ENCODE measurements around the gene SULT2B1.

SULT2B1 gene

DNA sequence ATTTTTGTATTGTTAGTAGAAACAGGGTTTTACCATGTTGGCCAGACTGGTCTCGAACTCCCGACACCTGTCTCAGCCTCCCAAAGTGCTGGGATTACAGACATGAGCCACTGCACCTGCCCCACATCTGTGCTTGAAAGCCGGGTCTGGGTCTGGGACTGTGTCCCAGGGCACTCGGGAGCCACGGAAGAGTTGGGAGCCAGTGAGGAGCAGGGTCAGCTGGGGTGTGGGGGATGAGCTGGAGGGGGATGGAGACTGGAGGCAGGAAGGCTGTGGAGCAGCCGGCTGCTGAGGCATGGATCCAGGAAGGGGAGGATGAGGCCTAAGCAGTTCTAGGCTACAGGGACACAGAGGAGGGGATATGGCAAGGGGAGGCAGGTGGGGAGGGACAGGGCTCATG is 43.9 kb downstream of the SULT2B1 start:
- Histone ChIP-seq H2BK120ac (ENCODE audit: low read depth, low read length) (no peak overlapping the region), H2BK15ac (ENCODE audit: low read depth, poor library complexity, severe bottlenecking) (no peak overlapping the region), H2AK5ac (ENCODE audit: low read length, severe bottlenecking) (no peak overlapping the region), H3K14ac (ENCODE audit: low read length in 2 of 2) (no peak overlapping the region), H3K18ac (ENCODE audit: low read depth in 1 of 2, low read length in 2 of 2) (no peak overlapping the region), H3K4me3 (ENCODE audit: insufficient read depth in 1 of 2, low read depth in 1 of 2, low read length in 2 of 2) (no peak overlapping the region), H4K91ac (ENCODE audit: low read length) (no peak overlapping the region), H2BK12ac (ENCODE audit: low read length in 2 of 2) (no peak overlapping the region), H3K79me1 (replicated peaks; ENCODE audit: low read length, poor library complexity, severe bottlenecking) (no peaks in the 10 kb centered on the region), H2AFZ (ENCODE audit: low read depth, low read length) (no peak overlapping the region), H3K36me3 (ENCODE audit: control insufficient read depth in 1 of 2, insufficient read depth in 2 of 2, low read depth in 1 of 2, low read length in 2 of 2) (no peaks in the 10 kb centered on the region), H3K4ac (ENCODE audit: low read depth in 1 of 2, low read length in 2 of 2) (no peak overlapping the region), H3K4me2 (ENCODE audit: low read length, poor library complexity, severe bottlenecking) (no peak overlapping the region), H3K9ac (ENCODE audit: low read length) (no peak overlapping the region), H3K27ac (ENCODE audit: low read length, poor library complexity, severe bottlenecking) (no peak overlapping the region), H4K8ac (ENCODE audit: low read length) (no peak overlapping the region), H3K23ac (ENCODE audit: low read length in 2 of 2) (no peak overlapping the region), H3K27me3 (ENCODE audit: control insufficient read depth in 1 of 2, insufficient read depth in 1 of 2, low read length in 2 of 2) (peaks cover 6 to 15% of the 10 kb centered on the region in 2 experiments), H2BK5ac (ENCODE audit: low read depth, low read length, poor library complexity, severe bottlenecking) (no peak overlapping the region), H3K9me3 (ENCODE audit: control insufficient read depth, low read length) (no peaks in the 10 kb centered on the region), H3K4me1 (ENCODE audit: control insufficient read depth, insufficient read depth, low read depth, low read length) (peaks cover 6% of the 10 kb centered on the region)
- DNase-seq, result no peak
- WGBS, result 83% methylated on average over 6 of the region's 6 CpGs

DNA sequence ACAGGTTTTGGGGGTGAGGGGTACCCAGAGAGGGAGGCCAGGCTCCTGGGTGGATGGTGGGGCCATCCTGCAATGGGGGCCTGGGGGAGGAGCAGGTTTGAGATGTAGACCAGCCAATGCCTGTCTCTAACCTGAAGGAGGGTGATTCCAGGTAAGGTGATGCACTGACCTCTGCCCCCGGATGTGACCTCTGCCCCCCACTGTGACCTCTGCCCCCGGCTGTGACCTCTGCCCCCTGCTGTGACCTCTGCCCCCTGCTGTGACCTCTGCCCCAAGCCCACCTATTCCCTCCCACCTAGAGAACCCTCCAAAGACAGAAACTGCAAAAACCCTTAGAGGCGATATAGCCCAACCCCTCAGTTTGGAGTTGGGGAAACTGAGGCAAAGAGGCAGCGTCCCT is 44.3 kb downstream of the SULT2B1 start:
- Histone ChIP-seq H2BK12ac (ENCODE audit: low read length in 2 of 2) (no peak overlapping the region), H4K8ac (ENCODE audit: low read length) (no peak overlapping the region), H3K23ac (ENCODE audit: low read length in 2 of 2) (no peak overlapping the region), H3K27me3 (ENCODE audit: control insufficient read depth in 1 of 2, insufficient read depth in 1 of 2, low read length in 2 of 2) (peaks cover 6 to 17% of the 10 kb centered on the region in 2 experiments), H3K4me3 (ENCODE audit: insufficient read depth in 1 of 2, low read depth in 1 of 2, low read length in 2 of 2) (no peak overlapping the region), H3K36me3 (ENCODE audit: control insufficient read depth in 1 of 2, insufficient read depth in 2 of 2, low read depth in 1 of 2, low read length in 2 of 2) (no peaks in the 10 kb centered on the region), H2BK120ac (ENCODE audit: low read depth, low read length) (no peak overlapping the region), H3K18ac (ENCODE audit: low read depth in 1 of 2, low read length in 2 of 2) (no peak overlapping the region), H4K91ac (ENCODE audit: low read length) (no peak overlapping the region), H3K4ac (ENCODE audit: low read depth in 1 of 2, low read length in 2 of 2) (no peak overlapping the region), H3K4me1 (ENCODE audit: control insufficient read depth, insufficient read depth, low read depth, low read length) (peaks cover 6% of the 10 kb centered on the region), H2AFZ (ENCODE audit: low read depth, low read length) (no peak overlapping the region), H3K9me3 (ENCODE audit: control insufficient read depth, low read length) (no peaks in the 10 kb centered on the region), H2AK5ac (ENCODE audit: low read length, severe bottlenecking) (no peak overlapping the region), H2BK5ac (ENCODE audit: low read depth, low read length, poor library complexity, severe bottlenecking) (no peak overlapping the region), H2BK15ac (ENCODE audit: low read depth, poor library complexity, severe bottlenecking) (no peak overlapping the region), H3K27ac (ENCODE audit: low read length, poor library complexity, severe bottlenecking) (no peak overlapping the region), H3K9ac (ENCODE audit: low read length) (no peak overlapping the region), H3K14ac (ENCODE audit: low read length in 2 of 2) (no peak overlapping the region), H3K79me1 (replicated peaks; ENCODE audit: low read length, poor library complexity, severe bottlenecking) (no peaks in the 10 kb centered on the region), H3K4me2 (ENCODE audit: low read length, poor library complexity, severe bottlenecking) (no peak overlapping the region)
- WGBS, result 98% methylated on average over 2 of the region's 4 CpGs
- DNase-seq, result no peak

DNA sequence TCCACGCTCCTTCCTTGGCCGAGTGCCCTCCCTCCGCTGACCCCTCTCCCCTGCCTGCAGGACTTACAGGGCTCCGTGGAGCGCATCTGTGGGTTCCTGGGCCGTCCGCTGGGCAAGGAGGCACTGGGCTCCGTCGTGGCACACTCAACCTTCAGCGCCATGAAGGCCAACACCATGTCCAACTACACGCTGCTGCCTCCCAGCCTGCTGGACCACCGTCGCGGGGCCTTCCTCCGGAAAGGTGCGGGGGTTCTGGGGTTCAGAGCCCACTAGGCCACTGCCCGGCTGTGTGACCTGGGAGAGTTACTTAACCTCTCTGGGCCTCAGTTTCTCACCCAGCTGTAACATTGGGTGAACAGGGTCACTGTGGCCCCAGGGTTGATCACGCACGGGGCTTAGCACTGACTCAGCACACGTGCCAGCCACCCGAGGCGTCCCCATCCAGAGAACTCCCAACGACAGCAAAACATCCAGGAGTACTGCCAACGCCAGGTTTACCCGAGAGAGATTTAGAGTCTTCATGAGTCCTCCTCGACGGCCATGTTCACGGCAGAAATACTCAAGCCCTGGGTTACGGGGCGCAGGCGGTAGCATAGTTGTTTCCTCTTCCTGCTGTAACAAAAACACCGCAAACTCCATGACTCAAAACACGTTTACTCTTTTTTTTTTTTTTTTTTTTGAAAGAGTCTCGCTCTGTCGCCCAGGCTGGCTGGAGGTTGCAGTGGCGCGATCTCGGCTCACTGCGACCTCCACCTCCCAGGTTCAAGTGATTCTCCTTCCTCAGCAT is 44.9 kb downstream of the SULT2B1 start:
- no peak overlapping the region for H3K14ac ChIP-seq (ENCODE audit: low read length in 2 of 2)
- H2BK120ac ChIP-seq (ENCODE audit: low read depth, low read length), result no peak overlapping the region
- H3K27ac ChIP-seq (ENCODE audit: low read length, poor library complexity, severe bottlenecking), result no peak overlapping the region
- no peak overlapping the region for H4K91ac ChIP-seq (ENCODE audit: low read length)
- no peak overlapping the region for H4K8ac ChIP-seq (ENCODE audit: low read length)
- no peak overlapping the region for H2AK5ac ChIP-seq (ENCODE audit: low read length, severe bottlenecking)
- peaks cover 6 to 17% of the 10 kb centered on the region in 2 experiments for H3K27me3 ChIP-seq (ENCODE audit: control insufficient read depth in 1 of 2, insufficient read depth in 1 of 2, low read length in 2 of 2)
- no peak overlapping the region for H2BK15ac ChIP-seq (ENCODE audit: low read depth, poor library complexity, severe bottlenecking)
- H3K9me3 ChIP-seq (ENCODE audit: control insufficient read depth, low read length), result no peaks in the 10 kb centered on the region
- no peak overlapping the region for H3K4me3 ChIP-seq (ENCODE audit: insufficient read depth in 1 of 2, low read depth in 1 of 2, low read length in 2 of 2)
- H3K79me1 ChIP-seq (replicated peaks; ENCODE audit: low read length, poor library complexity, severe bottlenecking), result no peaks in the 10 kb centered on the region
- H2BK12ac ChIP-seq (ENCODE audit: low read length in 2 of 2), result no peak overlapping the region
- no peaks in the 10 kb centered on the region for H3K36me3 ChIP-seq (ENCODE audit: control insufficient read depth in 1 of 2, insufficient read depth in 2 of 2, low read depth in 1 of 2, low read length in 2 of 2)
- H3K23ac ChIP-seq (ENCODE audit: low read length in 2 of 2), result no peak overlapping the region
- DNase-seq, result no peak
- H2BK5ac ChIP-seq (ENCODE audit: low read depth, low read length, poor library complexity, severe bottlenecking), result no peak overlapping the region
- no peak overlapping the region for H3K4me2 ChIP-seq (ENCODE audit: low read length, poor library complexity, severe bottlenecking)
- H3K9ac ChIP-seq (ENCODE audit: low read length), result no peak overlapping the region
- WGBS, result 91% methylated on average over 33 of the region's 39 CpGs
- H3K4ac ChIP-seq (ENCODE audit: low read depth in 1 of 2, low read length in 2 of 2), result no peak overlapping the region
- no peak overlapping the region for H3K18ac ChIP-seq (ENCODE audit: low read depth in 1 of 2, low read length in 2 of 2)
- H2AFZ ChIP-seq (ENCODE audit: low read depth, low read length), result no peak overlapping the region
- peaks cover 6% of the 10 kb centered on the region for H3K4me1 ChIP-seq (ENCODE audit: control insufficient read depth, insufficient read depth, low read depth, low read length)

DNA sequence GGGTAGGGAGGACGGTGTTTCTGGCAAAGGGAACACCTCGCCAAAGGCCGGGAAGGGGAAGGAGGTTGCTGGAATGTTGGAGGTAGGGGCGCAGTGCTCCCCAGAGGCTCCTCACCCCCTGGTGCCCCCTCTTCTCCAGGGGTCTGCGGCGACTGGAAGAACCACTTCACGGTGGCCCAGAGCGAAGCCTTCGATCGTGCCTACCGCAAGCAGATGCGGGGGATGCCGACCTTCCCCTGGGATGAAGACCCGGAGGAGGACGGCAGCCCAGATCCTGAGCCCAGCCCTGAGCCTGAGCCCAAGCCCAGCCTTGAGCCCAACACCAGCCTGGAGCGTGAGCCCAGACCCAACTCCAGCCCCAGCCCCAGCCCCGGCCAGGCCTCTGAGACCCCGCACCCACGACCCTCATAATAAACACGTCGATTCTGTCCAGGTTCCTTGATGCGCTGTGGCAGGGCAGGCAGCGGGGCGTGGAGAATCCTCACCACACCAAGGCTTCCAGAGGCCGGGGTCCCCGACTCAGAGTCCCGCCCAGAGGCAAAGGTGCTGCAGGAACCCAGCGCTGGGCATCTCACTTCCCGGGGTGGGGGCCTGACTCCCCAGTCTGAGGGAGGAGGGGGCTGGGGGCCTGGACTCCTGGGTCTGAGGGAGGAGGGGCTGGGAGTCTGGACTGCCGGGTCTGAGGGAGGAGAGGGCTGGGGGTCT is 47.2 kb downstream of the SULT2B1 start:
- Histone ChIP-seq H3K14ac (ENCODE audit: low read length in 2 of 2) (no peak overlapping the region), H4K91ac (ENCODE audit: low read length) (no peak overlapping the region), H2BK15ac (ENCODE audit: low read depth, poor library complexity, severe bottlenecking) (no peak overlapping the region), H3K27me3 (ENCODE audit: control insufficient read depth in 1 of 2, insufficient read depth in 1 of 2, low read length in 2 of 2) (peaks cover 6 to 17% of the 10 kb centered on the region in 2 experiments), H3K9me3 (ENCODE audit: control insufficient read depth, low read length) (no peaks in the 10 kb centered on the region), H4K8ac (ENCODE audit: low read length) (no peak overlapping the region), H2BK120ac (ENCODE audit: low read depth, low read length) (no peak overlapping the region), H2BK5ac (ENCODE audit: low read depth, low read length, poor library complexity, severe bottlenecking) (no peak overlapping the region), H3K4me2 (ENCODE audit: low read length, poor library complexity, severe bottlenecking) (no peak overlapping the region), H3K36me3 (ENCODE audit: control insufficient read depth in 1 of 2, insufficient read depth in 2 of 2, low read depth in 1 of 2, low read length in 2 of 2) (peaks cover 0 to 4% of the 10 kb centered on the region in 2 experiments), H3K23ac (ENCODE audit: low read length in 2 of 2) (no peak overlapping the region), H2AFZ (ENCODE audit: low read depth, low read length) (no peak overlapping the region), H3K9ac (ENCODE audit: low read length) (no peak overlapping the region), H2AK5ac (ENCODE audit: low read length, severe bottlenecking) (no peak overlapping the region), H3K79me1 (replicated peaks; ENCODE audit: low read length, poor library complexity, severe bottlenecking) (no peaks in the 10 kb centered on the region), H3K4me3 (ENCODE audit: insufficient read depth in 1 of 2, low read depth in 1 of 2, low read length in 2 of 2) (no peak overlapping the region), H2BK12ac (ENCODE audit: low read length in 2 of 2) (no peak overlapping the region), H3K18ac (ENCODE audit: low read depth in 1 of 2, low read length in 2 of 2) (no peak overlapping the region), H3K4me1 (ENCODE audit: control insufficient read depth, insufficient read depth, low read depth, low read length) (peaks cover 6% of the 10 kb centered on the region), H3K4ac (ENCODE audit: low read depth in 1 of 2, low read length in 2 of 2) (no peak overlapping the region), H3K27ac (ENCODE audit: low read length, poor library complexity, severe bottlenecking) (no peak overlapping the region)
- DNase-seq, result no peak
- WGBS, result 84% methylated on average over 30 of the region's 30 CpGs
